ENCODE measurements around the gene FER. TPM values are rescaled to one million over a fixed set of nuclear protein-coding genes. Genes with fewer than 3 reads are reported as not detected.

FER gene
- total and polyA plus RNA-seq, 2 of the 13 experiments (the other 11 are each of a cell fraction or from before 2014, with no cell fraction given), result 7.9 to 29.0 TPM

DNA sequence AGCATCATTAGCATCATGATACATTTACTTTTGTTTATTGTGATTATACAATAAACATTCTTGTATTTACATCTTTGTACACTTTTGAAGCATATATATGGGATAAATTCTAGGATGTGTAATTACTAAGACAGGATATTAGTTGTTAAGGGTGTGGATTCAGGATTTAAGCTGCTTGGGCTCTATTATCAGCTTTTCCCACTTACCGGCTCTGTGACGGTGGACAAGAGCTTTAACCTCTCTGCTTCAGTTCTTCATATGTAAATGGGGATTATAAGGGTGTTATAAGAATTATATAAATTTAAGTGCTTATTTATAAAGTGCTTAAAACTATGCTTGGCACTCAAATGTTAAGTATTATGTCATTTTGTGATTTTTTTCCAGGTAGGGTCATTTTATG is 131.1 kb downstream of the FER start:
- Histone ChIP-seq H3K36me3 (replicated peaks in 1 of 2; ENCODE audit: control insufficient read depth in 1 of 2, insufficient read depth in 2 of 2, low read length in 2 of 2) (no peaks in the 10 kb centered on the region), H3K27me3 (ENCODE audit: control insufficient read depth in 1 of 2, insufficient read depth in 2 of 2, low read length in 2 of 2) (no peaks in the 10 kb centered on the region), H3K4me2 (ENCODE audit: low read depth, low read length) (no peak overlapping the region), H3K27ac (ENCODE audit: extremely low read length, insufficient read depth, low read length) (no peak overlapping the region), H3K4me3 (replicated peaks in 1 of 3; ENCODE audit: insufficient read depth in 1 of 3, low read depth in 2 of 3, low read length in 3 of 3) (no peak overlapping the region), H4K20me1 (ENCODE audit: insufficient read depth, low read length) (no peaks in the 10 kb centered on the region), H3K9me3 (ENCODE audit: low read length) (peaks cover 7% of the 10 kb centered on the region), H3K79me2 (ENCODE audit: insufficient read depth, low read length) (no peaks in the 10 kb centered on the region), H2AFZ (ENCODE audit: low read length) (no peak overlapping the region), H3K9ac (ENCODE audit: insufficient read depth, low read depth, low read length) (no peak overlapping the region), H3K4me1 (ENCODE audit: insufficient read depth, low read length) (no peaks in the 10 kb centered on the region)
- BruUV-seq (replicated peaks), result no TSS peak
- in situ Hi-C loops (cut with HindIII; ENCODE audit: extremely low pct_ligation_motif_present, low pct_unique_long_range_greater_than_20kb) (no loop called here), intact Hi-C loops (cut with micrococcal nuclease; ENCODE audit: unreplicated experiment) (no loop called here)
- ChIA-PET POLR2A (no interaction called here), CTCF (ENCODE audit: low intra/inter-chr PET ratio, low total read pairs) (no interaction called here)
- FAIRE-seq (no peak), DNase-seq (ENCODE audit: low spot score) (no peak), ATAC-seq (no peak)
- 100% methylated on average over 2 of the region's 2 CpGs for WGBS (ENCODE audit: low lambda C conversion rate)
- TF ChIP-seq, protein P1, sequence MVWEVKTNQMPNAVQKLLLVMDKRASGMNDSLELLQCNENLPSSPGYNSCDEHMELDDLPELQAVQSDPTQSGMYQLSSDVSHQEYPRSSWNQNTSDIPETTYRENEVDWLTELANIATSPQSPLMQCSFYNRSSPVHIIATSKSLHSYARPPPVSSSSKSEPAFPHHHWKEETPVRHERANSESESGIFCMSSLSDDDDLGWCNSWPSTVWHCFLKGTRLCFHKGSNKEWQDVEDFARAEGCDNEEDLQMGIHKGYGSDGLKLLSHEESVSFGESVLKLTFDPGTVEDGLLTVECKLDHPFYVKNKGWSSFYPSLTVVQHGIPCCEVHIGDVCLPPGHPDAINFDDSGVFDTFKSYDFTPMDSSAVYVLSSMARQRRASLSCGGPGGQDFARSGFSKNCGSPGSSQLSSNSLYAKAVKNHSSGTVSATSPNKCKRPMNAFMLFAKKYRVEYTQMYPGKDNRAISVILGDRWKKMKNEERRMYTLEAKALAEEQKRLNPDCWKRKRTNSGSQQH (CRISPR knock-in tag; IDR thresholded peaks at IDR 0.05; ENCODE audit: low read depth), result no peak
- TF ChIP-seq, protein P2, sequence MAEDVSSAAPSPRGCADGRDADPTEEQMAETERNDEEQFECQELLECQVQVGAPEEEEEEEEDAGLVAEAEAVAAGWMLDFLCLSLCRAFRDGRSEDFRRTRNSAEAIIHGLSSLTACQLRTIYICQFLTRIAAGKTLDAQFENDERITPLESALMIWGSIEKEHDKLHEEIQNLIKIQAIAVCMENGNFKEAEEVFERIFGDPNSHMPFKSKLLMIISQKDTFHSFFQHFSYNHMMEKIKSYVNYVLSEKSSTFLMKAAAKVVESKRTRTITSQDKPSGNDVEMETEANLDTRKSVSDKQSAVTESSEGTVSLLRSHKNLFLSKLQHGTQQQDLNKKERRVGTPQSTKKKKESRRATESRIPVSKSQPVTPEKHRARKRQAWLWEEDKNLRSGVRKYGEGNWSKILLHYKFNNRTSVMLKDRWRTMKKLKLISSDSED (CRISPR knock-in tag; IDR thresholded peaks at IDR 0.05), result no peak
- TF ChIP-seq RAD21 (CRISPR knock-in tag; IDR thresholded peaks at IDR 0.05), result no peak
- TF ChIP-seq, protein P3, sequence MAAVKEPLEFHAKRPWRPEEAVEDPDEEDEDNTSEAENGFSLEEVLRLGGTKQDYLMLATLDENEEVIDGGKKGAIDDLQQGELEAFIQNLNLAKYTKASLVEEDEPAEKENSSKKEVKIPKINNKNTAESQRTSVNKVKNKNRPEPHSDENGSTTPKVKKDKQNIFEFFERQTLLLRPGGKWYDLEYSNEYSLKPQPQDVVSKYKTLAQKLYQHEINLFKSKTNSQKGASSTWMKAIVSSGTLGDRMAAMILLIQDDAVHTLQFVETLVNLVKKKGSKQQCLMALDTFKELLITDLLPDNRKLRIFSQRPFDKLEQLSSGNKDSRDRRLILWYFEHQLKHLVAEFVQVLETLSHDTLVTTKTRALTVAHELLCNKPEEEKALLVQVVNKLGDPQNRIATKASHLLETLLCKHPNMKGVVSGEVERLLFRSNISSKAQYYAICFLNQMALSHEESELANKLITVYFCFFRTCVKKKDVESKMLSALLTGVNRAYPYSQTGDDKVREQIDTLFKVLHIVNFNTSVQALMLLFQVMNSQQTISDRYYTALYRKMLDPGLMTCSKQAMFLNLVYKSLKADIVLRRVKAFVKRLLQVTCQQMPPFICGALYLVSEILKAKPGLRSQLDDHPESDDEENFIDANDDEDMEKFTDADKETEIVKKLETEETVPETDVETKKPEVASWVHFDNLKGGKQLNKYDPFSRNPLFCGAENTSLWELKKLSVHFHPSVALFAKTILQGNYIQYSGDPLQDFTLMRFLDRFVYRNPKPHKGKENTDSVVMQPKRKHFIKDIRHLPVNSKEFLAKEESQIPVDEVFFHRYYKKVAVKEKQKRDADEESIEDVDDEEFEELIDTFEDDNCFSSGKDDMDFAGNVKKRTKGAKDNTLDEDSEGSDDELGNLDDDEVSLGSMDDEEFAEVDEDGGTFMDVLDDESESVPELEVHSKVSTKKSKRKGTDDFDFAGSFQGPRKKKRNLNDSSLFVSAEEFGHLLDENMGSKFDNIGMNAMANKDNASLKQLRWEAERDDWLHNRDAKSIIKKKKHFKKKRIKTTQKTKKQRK (IDR thresholded peaks at IDR 0.05; ENCODE audit: low read length), result no peak
- TF ChIP-seq ZNF850 (CRISPR knock-in tag; conservative IDR thresholded peaks at IDR 0.05), result no peak
- no peak for TF ChIP-seq ZNF17 (CRISPR knock-in tag; IDR thresholded peaks at IDR 0.05)
- TF ChIP-seq FOXP1 (IDR thresholded peaks at IDR 0.05), result no peak
- TF ChIP-seq FOXP1 (CRISPR knock-in tag; IDR thresholded peaks at IDR 0.05), result no peak
- TF ChIP-seq CREB1 (IDR thresholded peaks at IDR 0.05), result no peak
- no peak for TF ChIP-seq CREB1 (CRISPR knock-in tag; IDR thresholded peaks at IDR 0.05)
- TF ChIP-seq, protein P4, sequence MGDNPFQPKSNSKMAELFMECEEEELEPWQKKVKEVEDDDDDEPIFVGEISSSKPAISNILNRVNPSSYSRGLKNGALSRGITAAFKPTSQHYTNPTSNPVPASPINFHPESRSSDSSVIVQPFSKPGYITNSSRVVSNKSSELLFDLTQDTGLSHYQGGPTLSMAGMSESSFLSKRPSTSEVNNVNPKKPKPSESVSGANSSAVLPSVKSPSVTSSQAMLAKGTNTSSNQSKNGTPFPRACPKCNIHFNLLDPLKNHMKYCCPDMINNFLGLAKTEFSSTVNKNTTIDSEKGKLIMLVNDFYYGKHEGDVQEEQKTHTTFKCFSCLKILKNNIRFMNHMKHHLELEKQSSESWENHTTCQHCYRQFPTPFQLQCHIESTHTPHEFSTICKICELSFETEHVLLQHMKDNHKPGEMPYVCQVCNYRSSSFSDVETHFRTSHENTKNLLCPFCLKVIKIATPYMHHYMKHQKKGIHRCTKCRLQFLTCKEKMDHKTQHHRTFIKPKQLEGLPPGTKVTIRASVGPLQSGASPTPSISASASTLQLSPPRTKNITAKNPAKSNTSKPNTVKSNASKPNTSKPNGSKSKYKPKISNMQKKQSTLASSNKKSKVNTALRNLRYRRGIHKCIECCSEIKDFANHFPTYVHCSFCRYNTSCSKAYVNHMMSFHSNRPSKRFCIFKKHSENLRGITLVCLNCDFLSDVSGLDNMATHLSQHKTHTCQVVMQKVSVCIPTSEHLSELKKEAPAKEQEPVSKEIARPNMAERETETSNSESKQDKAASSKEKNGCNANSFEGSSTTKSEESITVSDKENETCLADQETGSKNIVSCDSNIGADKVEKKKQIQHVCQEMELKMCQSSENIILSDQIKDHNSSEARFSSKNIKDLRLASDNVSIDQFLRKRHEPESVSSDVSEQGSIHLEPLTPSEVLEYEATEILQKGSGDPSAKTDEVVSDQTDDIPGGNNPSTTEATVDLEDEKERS (CRISPR knock-in tag; IDR thresholded peaks at IDR 0.05), result no peak
- TF ChIP-seq ATRX (CRISPR knock-in tag; IDR thresholded peaks at IDR 0.05; ENCODE audit: borderline replicate concordance), result no peak
- TF ChIP-seq SYNCRIP (IDR thresholded peaks at IDR 0.05; ENCODE audit: insufficient read depth, low read depth, low read length), result no peak
- TF ChIP-seq ATF1 (CRISPR knock-in tag; IDR thresholded peaks at IDR 0.05), result no peak
- no peak for TF ChIP-seq MBD4 (IDR thresholded peaks at IDR 0.05; ENCODE audit: borderline replicate concordance, low read length)

All from HepG2 (cell line).